ENCODE data around the gene FRRS1. TPM values are rescaled to one million over a fixed set of nuclear protein-coding genes. Genes with fewer than 3 reads are reported as not detected.
A peak's percentile ranks its signal among the peaks of the same experiment; 100 is the strongest.

FRRS1 gene
- polyA plus RNA-seq, 12 donors = 2.9 to 10.1 (median 4.1) TPM; not detected in 2

- no peak for DNase-seq
Measured at GRCh38 chr1:99735852-99736251, 30.6 kb downstream of the FRRS1 start.

DNA sequence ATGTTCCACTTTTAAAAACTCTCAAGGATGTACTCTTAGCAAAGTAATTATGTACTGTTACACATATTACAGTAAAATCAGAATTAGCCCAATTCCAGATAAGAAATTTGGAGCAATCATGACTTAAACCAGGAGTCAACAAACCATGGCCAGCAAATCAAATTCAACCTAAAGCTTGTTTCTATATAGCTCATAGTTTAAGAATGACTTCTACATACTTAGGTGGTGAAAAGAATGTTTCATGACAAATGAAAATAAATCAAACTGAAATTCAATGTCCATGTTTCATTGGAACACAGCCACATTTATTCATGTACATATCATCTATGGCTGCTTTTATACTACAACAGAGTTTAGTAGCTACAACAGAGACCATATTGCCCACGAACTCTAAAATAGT lies 35.1 kb downstream of the FRRS1 start:
- DNase-seq = no peak

DNA sequence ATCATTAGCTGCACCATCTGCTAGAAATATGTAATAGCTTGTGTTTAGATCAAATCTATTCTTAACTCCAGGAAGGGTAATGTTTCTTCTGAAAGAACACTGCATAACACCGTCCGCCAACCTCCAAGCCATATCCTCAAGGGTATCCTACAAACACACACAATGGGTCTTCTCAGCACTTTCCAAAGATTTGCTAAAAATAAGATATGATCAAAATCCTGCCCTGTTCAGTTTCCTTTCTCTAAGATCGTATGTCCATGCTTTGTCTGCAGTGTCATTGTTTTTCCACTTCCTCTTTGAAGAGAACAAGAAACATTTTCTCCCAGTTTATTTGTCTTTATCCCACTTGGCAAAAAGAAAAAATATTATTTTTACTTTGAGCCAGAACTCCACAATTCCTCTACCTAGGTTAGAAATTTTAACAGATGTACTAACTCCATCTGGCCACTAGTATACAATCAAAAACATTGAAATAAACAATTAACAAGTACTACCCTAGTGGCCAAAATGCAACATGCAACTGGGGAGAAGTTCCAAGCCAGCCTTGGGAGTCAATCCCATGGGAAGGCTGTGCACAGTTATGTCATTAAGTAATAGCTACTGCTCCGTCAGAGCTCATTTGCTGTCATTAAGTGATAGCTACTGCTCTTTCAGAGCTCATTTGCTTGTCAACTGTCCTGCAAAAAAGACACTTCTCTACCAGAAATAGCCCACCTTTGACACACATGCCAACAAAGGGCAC lies 37.8 kb downstream of the FRRS1 start:
- no peak for DNase-seq

DNA sequence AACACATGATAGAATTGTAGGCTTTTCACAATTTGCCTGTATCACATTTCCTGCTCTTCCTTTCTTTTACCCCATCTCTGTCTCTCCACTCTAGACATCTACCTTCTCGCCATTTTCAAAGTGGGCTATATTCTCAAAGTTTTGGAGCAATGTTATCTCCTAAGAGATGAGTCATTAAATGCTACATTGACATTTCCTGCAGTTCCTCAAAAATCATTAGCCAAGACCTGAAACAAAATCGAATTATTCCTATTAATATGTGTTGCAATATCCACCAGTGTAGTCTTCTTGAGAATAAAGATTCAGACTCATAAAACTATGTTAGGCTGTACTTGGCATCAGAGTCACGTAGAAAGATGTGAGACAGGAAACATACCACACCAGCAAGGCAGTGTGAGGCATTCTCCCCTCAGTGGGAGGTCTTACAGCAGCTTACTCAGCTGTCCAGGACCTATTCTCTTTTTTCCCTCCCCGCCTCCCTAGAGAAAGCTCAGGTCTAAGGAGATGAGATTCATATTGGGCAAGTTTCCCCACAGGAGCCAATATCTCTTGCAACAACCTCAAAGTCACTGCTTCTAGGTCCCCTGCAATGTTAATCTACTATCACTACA lies 38.8 kb downstream of the FRRS1 start:
- DNase-seq = no peak

DNA sequence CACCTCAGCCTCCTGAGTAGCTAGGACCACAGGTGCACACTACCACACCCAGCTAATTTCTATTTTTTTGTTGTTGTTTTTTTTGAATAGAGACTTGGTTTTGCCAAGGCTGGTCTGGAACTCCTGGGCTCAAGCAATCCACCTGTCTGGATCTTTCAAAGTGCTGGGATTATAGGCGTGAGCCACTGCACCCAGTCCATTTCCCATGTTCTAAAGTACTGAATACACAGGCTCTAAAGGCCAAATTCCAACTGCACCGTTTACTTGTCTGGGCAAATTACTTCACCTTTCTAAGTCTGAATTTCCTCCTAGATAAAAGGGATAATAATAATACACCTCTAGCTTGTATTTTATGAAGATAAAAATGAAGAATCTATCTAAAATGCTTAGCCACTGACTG lies 39.6 kb downstream of the FRRS1 start:
- no peak for DNase-seq

DNA sequence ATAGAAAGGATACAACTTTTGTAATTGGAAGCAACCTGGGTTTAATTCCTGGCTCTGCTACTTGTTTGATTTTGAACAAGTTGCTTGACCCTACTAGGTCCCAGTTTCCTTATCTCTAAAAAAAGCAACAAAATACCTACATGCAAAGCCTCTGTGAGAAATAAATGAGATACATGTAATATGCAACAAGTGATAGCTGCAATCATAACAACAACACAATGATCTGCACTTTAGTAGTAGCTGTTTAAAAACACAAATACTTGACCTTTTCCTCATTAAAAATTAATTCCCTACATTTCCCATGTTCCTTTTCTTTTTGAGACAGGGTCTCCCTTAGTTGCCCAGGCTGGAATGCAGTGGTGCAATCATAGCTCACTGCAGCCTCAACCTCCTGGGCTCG lies 40.0 kb downstream of the FRRS1 start:
- DNase-seq = no peak

DNA sequence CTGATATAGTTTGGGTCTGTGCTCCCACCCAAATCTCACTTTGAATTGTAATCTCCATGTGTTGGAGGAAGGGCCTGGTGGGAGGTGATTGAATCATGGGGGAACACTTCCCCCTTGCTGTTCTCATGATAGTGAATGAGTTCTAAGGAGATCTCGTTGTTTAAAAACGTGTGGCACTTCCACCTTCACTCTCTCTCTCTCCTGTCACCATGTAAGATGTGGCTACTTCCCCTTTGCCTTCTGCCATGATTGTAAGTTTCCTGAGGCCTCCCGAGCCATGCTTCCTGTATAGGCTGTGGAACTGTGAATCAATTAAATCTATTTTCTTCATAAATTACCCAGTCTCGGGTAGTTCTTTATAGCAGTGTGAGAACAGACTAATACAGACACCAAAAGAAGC lies 40.4 kb downstream of the FRRS1 start:
- no peak for DNase-seq

DNA sequence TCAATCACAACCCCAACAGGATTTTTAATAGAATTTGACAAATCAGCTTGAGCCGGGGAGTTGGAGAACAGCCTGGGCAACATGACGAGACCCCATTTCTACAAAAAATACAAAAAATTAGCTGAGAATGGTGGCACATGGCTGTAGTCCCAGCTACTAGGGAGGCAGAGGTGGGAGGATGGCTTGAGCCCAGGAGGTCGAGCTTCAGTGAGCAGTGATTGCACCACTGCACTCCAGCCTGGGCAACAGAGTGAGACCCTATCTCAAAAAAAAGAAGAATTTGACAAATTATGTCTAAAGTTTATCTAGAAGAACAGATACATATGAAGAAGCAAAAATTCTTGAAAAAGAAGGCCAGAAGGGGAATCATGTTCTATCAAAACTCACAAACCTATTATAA lies 43.2 kb downstream of the FRRS1 start:
- DNase-seq = no peak

DNA sequence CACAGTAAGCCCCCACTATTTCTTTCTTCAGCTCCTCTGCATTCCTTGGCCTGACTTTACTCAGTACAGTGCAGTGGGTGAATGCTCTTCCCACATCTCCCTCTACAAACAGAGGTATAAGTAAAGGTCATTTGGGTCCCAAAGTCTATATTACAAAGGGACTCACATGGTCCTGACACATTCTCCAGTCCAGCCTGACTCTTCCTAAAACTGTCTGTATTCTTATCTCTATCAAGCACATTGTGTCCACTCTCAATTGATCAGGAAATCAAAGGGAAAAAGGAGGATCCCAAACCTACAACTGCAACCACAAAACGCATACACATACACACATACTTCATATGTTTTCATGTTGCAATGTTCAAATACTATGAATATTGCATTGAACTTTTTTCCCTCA lies 49.4 kb downstream of the FRRS1 start:
- no peak for DNase-seq

- DNase-seq = no peak
Measured at GRCh38 chr1:99713006-99713405, 53.4 kb downstream of the FRRS1 start.

DNA sequence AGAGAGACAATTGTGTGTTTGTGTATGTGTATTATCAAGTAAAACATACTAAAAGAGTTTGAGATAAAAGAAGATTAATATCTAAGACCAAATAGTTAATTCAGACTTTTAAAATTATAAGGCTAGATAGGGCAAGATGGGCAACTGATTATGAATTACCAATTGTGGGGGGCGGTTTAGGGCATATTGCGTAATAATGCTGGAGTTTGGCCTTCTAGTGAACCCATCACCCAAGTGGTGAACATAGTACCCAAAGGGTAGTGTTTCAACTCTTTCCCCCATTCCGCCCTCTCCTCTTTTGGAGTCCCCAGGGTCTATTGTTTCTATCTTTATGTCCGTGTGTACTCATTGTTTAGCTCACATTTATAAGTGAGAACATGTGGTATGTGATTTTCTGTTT lies 55.4 kb downstream of the FRRS1 start:
- DNase-seq = no peak

GRCh38 chr1:99707535-99708142 lies 58.8 kb downstream of the FRRS1 start:
- peak; percentile 73 for DNase-seq

GRCh38 chr1:99705385-99705784 lies 61.0 kb downstream of the FRRS1 start:
- no peak for DNase-seq

GRCh38 chr1:99704356-99704816 lies 62.0 kb downstream of the FRRS1 start:
- DNase-seq = no peak

GRCh38 chr1:99702221-99702620 lies 64.2 kb downstream of the FRRS1 start:
- no peak for DNase-seq

GRCh38 chr1:99700020-99700419 lies 66.4 kb downstream of the FRRS1 start:
- DNase-seq = no peak

- DNase-seq = no peak
Measured at GRCh38 chr1:99697580-99697979, 68.9 kb downstream of the FRRS1 start.

- no peak for DNase-seq
Measured at GRCh38 chr1:99696616-99697015, 69.8 kb downstream of the FRRS1 start.

DNA sequence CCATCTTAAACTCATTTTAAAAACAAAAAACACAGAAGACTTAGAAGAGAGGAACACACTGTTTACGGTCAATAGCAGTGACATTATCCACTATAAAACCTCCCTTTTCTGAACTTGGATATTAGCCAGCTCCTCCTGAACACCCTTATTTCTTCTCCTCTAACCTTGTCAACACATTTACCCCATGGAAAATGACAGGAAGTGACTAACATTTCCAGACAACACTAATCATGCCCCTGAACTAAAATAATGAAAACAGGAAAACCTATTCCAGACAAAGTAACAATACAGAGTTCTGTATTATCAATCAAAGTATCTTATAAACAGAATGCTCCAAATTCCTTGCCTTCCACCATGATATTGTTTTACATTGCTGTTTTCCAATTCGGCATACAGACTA lies 75.3 kb downstream of the FRRS1 start:
- no peak for DNase-seq

DNA sequence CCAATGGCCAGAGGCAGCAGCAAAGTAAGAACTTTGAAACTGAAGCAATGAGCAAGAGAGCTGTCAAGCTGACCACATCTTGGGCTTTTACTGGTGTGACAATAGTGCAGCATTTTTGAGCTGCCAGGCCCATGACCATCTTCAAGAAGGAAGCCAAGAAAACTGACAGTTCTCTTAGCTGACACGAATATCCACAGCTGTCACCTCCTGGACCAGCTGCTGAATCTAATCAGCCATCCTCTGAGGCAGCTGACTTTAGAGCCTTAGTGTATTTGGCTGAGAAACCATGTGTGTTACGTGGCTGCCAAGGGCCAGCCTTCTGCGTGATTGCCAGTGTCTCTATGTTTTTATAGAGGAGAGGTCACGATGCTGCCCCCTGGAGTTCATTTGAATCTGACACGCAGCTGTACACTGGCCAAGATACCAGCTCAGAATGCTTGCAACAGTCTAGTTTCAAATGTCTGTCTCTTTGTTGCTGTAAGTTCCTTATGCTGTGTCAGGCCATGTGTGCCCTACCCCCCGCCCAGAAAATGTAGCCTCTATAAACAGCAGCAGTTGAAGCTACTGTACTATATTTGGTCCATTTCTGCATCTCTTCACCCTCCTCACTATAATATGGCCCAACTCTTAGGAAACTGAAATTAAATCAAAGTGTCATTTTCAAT lies 80.8 kb downstream of the FRRS1 start:
- peak; percentile 72 for DNase-seq

DNA sequence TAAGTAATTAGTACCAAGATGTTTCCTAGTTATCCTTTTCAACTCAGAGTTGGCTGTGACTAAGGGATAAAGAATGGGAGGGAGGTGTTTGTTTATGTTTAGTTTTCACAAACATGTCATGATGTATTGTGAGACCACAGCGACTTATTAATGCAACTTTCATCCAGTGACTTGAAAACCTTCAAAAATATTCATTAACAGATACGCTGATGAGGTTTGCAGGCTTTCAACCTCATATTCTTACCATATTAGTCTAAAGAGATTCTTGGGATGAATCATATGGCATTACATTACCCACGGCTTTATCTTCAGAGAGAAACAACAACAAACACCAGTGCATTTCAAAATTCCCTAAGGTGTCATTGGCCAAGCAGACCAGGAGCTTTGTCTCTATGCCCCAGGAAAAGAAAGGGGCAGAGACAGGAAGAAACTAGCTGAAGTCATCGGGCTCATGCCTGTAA lies 84.1 kb downstream of the FRRS1 start:
- no peak for DNase-seq

GRCh38 chr1:99681583-99681982 lies 84.9 kb downstream of the FRRS1 start:
- DNase-seq = no peak

- DNase-seq = no peak
Measured at GRCh38 chr1:99680270-99680669, 86.2 kb downstream of the FRRS1 start.
